ENCODE measurements around the gene HIVEP1.

- no peak for TF ChIP-seq GLI4 (CRISPR knock-in tag; IDR thresholded peaks at IDR 0.05; ENCODE audit: borderline replicate concordance)
- no peak for TF ChIP-seq POLR2A (IDR thresholded peaks at IDR 0.05; ENCODE audit: insufficient read depth in 1 of 2, low read depth in 2 of 2, low read length in 2 of 2)
- TF ChIP-seq KAT8 (CRISPR knock-in tag; IDR thresholded peaks at IDR 0.05), result no peak
- TF ChIP-seq ESRRA (CRISPR knock-in tag; IDR thresholded peaks at IDR 0.05; ENCODE audit: low read depth), result no peak
- TF ChIP-seq SMAD3 (CRISPR knock-in tag; IDR thresholded peaks at IDR 0.05), result no peak
- no peak for TF ChIP-seq TCF12 (IDR thresholded peaks at IDR 0.05)
- TF ChIP-seq TCF12 (CRISPR knock-in tag; IDR thresholded peaks at IDR 0.05), result no peak
Observed at GRCh38 chr6:12138936-12139335, 126.8 kb downstream of the HIVEP1 start.

Data from HepG2 (cell line).